H1 (cell line): ENCODE data around the gene FAM193A. TPM values are rescaled to one million over a fixed set of nuclear protein-coding genes. Genes with fewer than 3 reads are reported as not detected.

ENCODE experiments used
- CTCF ChIA-PET: fragments of 300-600 bp; sonication (Branson Sonifier 250); formaldehyde crosslinking; loops from one replicate; lab custom pipeline; 2021; ENCODE audit not compliant: partially characterized antibody; lab: Charles Lee
- POLR2A ChIA-PET: fragments of 300-600 bp; sonication (Branson Sonifier 250); formaldehyde crosslinking; loops from one replicate; lab custom pipeline; 2021; ENCODE audit warnings: inconsistent platforms; ENCODE audit not compliant: partially characterized antibody; lab: Charles Lee
- DNase-seq, 2 experiments: peaks; one replicate each; pipeline versions ENCODE4 v3.0.0 to v3.0.0-alpha.2; 2010 to 2022; ENCODE audit warnings: low spot score in 2 of 2, low read depth in 1 of 2, mixed read lengths in 1 of 2
- FAIRE-seq: peaks from 2 replicates; lab custom pipeline; 2011; peaks lifted over from hg19 to GRCh38; lab: Jason Lieb, UNC
- H2AFZ ChIP-seq: 2 replicates; pipeline ENCODE4 v1.8.1; 2012; ENCODE audit warnings: low read length, inconsistent platforms
- H2AK5ac ChIP-seq: 2 replicates; pipeline ENCODE4 v1.6.1; 2013; ENCODE audit warnings: low read depth, low read length
- H2BK120ac ChIP-seq: replicated peaks from 2 replicates; pipeline ENCODE3; 2013; ENCODE audit warnings: low read depth, low read length, inconsistent platforms
- H2BK12ac ChIP-seq: 2 replicates; pipeline ENCODE4 v1.6.1; 2013; ENCODE audit warnings: low read depth, low read length
- H2BK15ac ChIP-seq: 2 replicates; pipeline ENCODE4 v1.6.1; 2013; ENCODE audit warnings: low read length
- H2BK20ac ChIP-seq: 2 replicates; pipeline ENCODE4 v1.6.1; 2013; ENCODE audit warnings: low read length
- H2BK5ac ChIP-seq: 2 replicates; pipeline ENCODE4 v1.6.1; 2013; ENCODE audit warnings: low read depth, low read length
- H3K14ac ChIP-seq: 2 replicates; pipeline ENCODE4 v1.6.1; 2013; ENCODE audit warnings: inconsistent platforms; ENCODE audit not compliant: insufficient read length
- H3K18ac ChIP-seq: 2 replicates; pipeline ENCODE4 v1.6.1; 2013; ENCODE audit warnings: low read length; ENCODE audit errors: extremely low read depth
- H3K23ac ChIP-seq: 2 replicates; pipeline ENCODE4 v1.6.1; 2013; ENCODE audit warnings: inconsistent platforms; ENCODE audit not compliant: insufficient read length
- H3K23me2 ChIP-seq: 2 replicates; pipeline ENCODE4 v1.6.1; 2013; ENCODE audit warnings: low read depth, low read length
- H3K27ac ChIP-seq: 2 replicates; pipeline ENCODE4 v1.6.1; 2011; ENCODE audit warnings: low read depth, low read length, inconsistent platforms
- H3K27me3 ChIP-seq, 4 experiments: replicated peaks in 1 of 4; 1 replicate in 1 of 4; 2 replicates in 3 of 4; pipeline versions ENCODE4 v1.6.1 to v1.8.1; 2011 to 2013; ENCODE audit warnings: low read length in 3 of 4, mild to moderate bottlenecking in 3 of 4, inconsistent platforms in 2 of 4, mixed read lengths in 2 of 4, moderate library complexity in 1 of 4; ENCODE audit not compliant: control insufficient read depth in 3 of 4, insufficient read depth in 3 of 4; ENCODE audit errors: extremely low read depth in 1 of 4
- H3K36me3 ChIP-seq, 4 experiments: 2 replicates each; pipeline versions ENCODE4 v1.6.1 to v1.8.1; 2011 to 2013; ENCODE audit warnings: mild to moderate bottlenecking in 4 of 4, low read length in 3 of 4, moderate library complexity in 2 of 4, control low read depth in 1 of 4, inconsistent platforms in 1 of 4; ENCODE audit not compliant: insufficient read depth in 4 of 4, control insufficient read depth in 2 of 4
- H3K4ac ChIP-seq: replicated peaks from 2 replicates; pipeline ENCODE3; 2013; ENCODE audit warnings: low read length, low read depth, mixed read lengths, inconsistent platforms; ENCODE audit not compliant: insufficient read length
- H3K4me1 ChIP-seq, 4 experiments: replicated peaks in 1 of 4; 1 replicate in 1 of 4; 2 replicates in 3 of 4; pipeline versions ENCODE4 v1.6.1 to v1.8.1; 2011 to 2013; ENCODE audit warnings: low read length in 3 of 4, inconsistent platforms in 2 of 4, mixed read lengths in 1 of 4; ENCODE audit not compliant: insufficient read depth in 4 of 4, control insufficient read depth in 3 of 4
- H3K4me2 ChIP-seq, 2 experiments: 2 replicates each; pipeline versions ENCODE4 v1.6.1 to v1.8.1; 2011 to 2013; ENCODE audit warnings: low read depth in 2 of 2, low read length in 2 of 2, control low read depth in 1 of 2, inconsistent platforms in 1 of 2, mild to moderate bottlenecking in 1 of 2; ENCODE audit not compliant: insufficient read depth in 1 of 2
- H3K4me3 ChIP-seq, 4 experiments: fragments of 200-600, 300-600 bp in 1 of 4; sonication (generic), shearing (Covaris generic), sonication (Bioruptor Twin) in 1 of 4; 2 replicates each; pipeline versions ENCODE4 v1.5.1 to v1.8.1; 2011 to 2016; ENCODE audit warnings: low read length in 4 of 4, low read depth in 3 of 4, control low read depth in 2 of 4, inconsistent platforms in 2 of 4, mild to moderate bottlenecking in 2 of 4, mixed read lengths in 1 of 4, moderate library complexity in 1 of 4; ENCODE audit not compliant: insufficient read depth in 2 of 4; ENCODE audit errors: extremely low read depth in 1 of 4
- H3K56ac ChIP-seq: replicated peaks from 2 replicates; pipeline ENCODE3; 2013; ENCODE audit warnings: low read depth, mild to moderate bottlenecking, mixed read lengths, low read length, inconsistent platforms; ENCODE audit not compliant: insufficient read length
- H3K79me1 ChIP-seq: 2 replicates; pipeline ENCODE4 v1.6.1; 2013; ENCODE audit warnings: low read depth, low read length, control low read depth
- H3K79me2 ChIP-seq, 2 experiments: 2 replicates each; pipeline versions ENCODE4 v1.6.1 to v1.8.1; 2012 to 2013; ENCODE audit warnings: low read length in 2 of 2, mild to moderate bottlenecking in 2 of 2, inconsistent platforms in 1 of 2; ENCODE audit not compliant: insufficient read depth in 2 of 2, control insufficient read depth in 1 of 2
- H3K9ac ChIP-seq, 4 experiments: replicated peaks in 1 of 4; 1 replicate in 1 of 4; 2 replicates in 3 of 4; pipeline versions ENCODE4 v1.6.1 to v1.8.1; 2011 to 2013; ENCODE audit warnings: low read depth in 3 of 4, low read length in 3 of 4, control low read depth in 2 of 4, mild to moderate bottlenecking in 2 of 4, moderate library complexity in 2 of 4, inconsistent platforms in 1 of 4; ENCODE audit errors: extremely low read depth in 1 of 4
- H3K9me3 ChIP-seq, 2 experiments: 2 replicates each; pipeline versions ENCODE4 v1.6.1 to v1.8.1; 2012 to 2013; ENCODE audit warnings: mild to moderate bottlenecking in 2 of 2, moderate library complexity in 2 of 2, control low read depth in 1 of 2, inconsistent platforms in 1 of 2, low read depth in 1 of 2, low read length in 1 of 2, mixed read lengths in 1 of 2; ENCODE audit not compliant: insufficient read depth in 2 of 2
- H4K20me1 ChIP-seq, 2 experiments: replicated peaks in 1 of 2; 2 replicates each; pipeline versions ENCODE3 to v1.8.1; 2011 to 2013; ENCODE audit warnings: inconsistent platforms in 2 of 2, low read length in 2 of 2, mild to moderate bottlenecking in 1 of 2; ENCODE audit not compliant: insufficient read depth in 2 of 2, control insufficient read depth in 1 of 2
- H4K5ac ChIP-seq: 2 replicates; pipeline ENCODE4 v1.6.1; 2013; ENCODE audit warnings: low read length, low read depth, mixed read lengths, inconsistent platforms; ENCODE audit not compliant: insufficient read length
- H4K8ac ChIP-seq: 2 replicates; pipeline ENCODE4 v1.8.0; 2013; ENCODE audit warnings: mild to moderate bottlenecking, moderate library complexity, low read length, inconsistent platforms; ENCODE audit not compliant: insufficient read depth; ENCODE audit errors: extremely low read depth
- H4K91ac ChIP-seq: replicated peaks from 2 replicates; pipeline ENCODE3; 2013; ENCODE audit warnings: low read length, mixed read lengths, inconsistent platforms; ENCODE audit not compliant: insufficient read length
- ATF3 ChIP-seq: IDR thresholded peaks from 2 replicates; pipeline ENCODE4 v1.6.1; 2011; ENCODE audit warnings: low read depth, mild to moderate bottlenecking, low read length; ENCODE audit not compliant: insufficient read depth
- CHD1 ChIP-seq: IDR thresholded peaks from 2 replicates; pipeline ENCODE4 v1.6.1; 2012; ENCODE audit warnings: low read depth, low read length, improper control_type of control experiment
- RBBP5 ChIP-seq: IDR thresholded peaks from 2 replicates; pipeline ENCODE4 v1.7.1; 2012; ENCODE audit warnings: low read depth, mild to moderate bottlenecking, inconsistent platforms, low read length, moderate library complexity, borderline replicate concordance
- SP1 ChIP-seq: IDR thresholded peaks from 2 replicates; pipeline ENCODE4 v1.6.1; 2011; ENCODE audit warnings: low read depth, low read length
- SUZ12 ChIP-seq: fragments of 200-600 bp; sonication (generic); IDR thresholded peaks from 2 replicates; pipeline ENCODE4 v1.6.1; 2012; ENCODE audit warnings: mild to moderate bottlenecking, inconsistent platforms, low read length, moderate library complexity, mixed read lengths
- TAF1 ChIP-seq: IDR thresholded peaks from 2 replicates; pipeline ENCODE4 v1.6.1; 2011; ENCODE audit warnings: mild to moderate bottlenecking, low read depth, low read length
- TBP ChIP-seq: IDR thresholded peaks from 2 replicates; pipeline ENCODE4 v1.6.1; 2011; ENCODE audit warnings: low read depth, low read length, improper control_type of control experiment
- USF2 ChIP-seq: IDR thresholded peaks from 2 replicates; pipeline ENCODE4 v1.6.1; 2011; ENCODE audit warnings: low read length, improper control_type of control experiment
- WGBS, 2 experiments: shearing (Covaris generic) in 1 of 2; methylation state at CpG; one replicate each; pipeline versions ENCODE4 v1.1.6 to v1.1.7; 2013 to 2015; ENCODE audit warnings: low lambda C conversion rate in 2 of 2, mixed read lengths in 2 of 2, inconsistent platforms in 1 of 2, low coverage in 1 of 2, missing lambda C conversion rate in 1 of 2; ENCODE audit not compliant: insufficient replicate concordance in 2 of 2, insufficient coverage in 1 of 2, insufficient read length in 1 of 2; ENCODE audit errors: extremely low coverage in 1 of 2, missing lambda C conversion rate in 1 of 2; 5-methylcytosine and 5-hydroxymethylcytosine counted together
- polyA plus RNA-seq, 7 experiments: library from polyadenylated mRNA; depleted of rRNA in 3 of 7; stranded (reverse) in 5 of 7; unstranded in 2 of 7; fragments of >200 nt in 5 of 7; fragments of 200-250 nt in 2 of 7; gene quantifications; 1 replicate in 5 of 7; 2 replicates in 1 of 7; 4 replicates in 1 of 7; pipeline versions ENCODE4 v1.2.1 to v1.2.3, GENCODE V29; 2011 to 2013; ENCODE audit warnings: missing spikeins in 2 of 7, mixed read lengths in 2 of 7
- total RNA-seq: library from RNA; stranded (reverse); fragmentation: NEBNext Ultra II Directional; extraction: Animal tissue kit (Norgen Biotek cat#: 25700); gene quantifications from 2 replicates; pipeline ENCODE4 v1.2.1, GENCODE V29; 2021

Gene FAM193A
- total and polyA plus RNA-seq, 2 of the 8 experiments (the other 6 are each of a cell fraction or from before 2014, with no cell fraction given): 8.7 to 26.2 TPM

- Histone ChIP-seq H4K8ac (no peak overlapping the region), H4K20me1 (peaks cover 0 to 4% of the 10 kb centered on the region in 2 experiments), H3K79me2 (no peaks in the 10 kb centered on the region), H3K18ac (no peak overlapping the region), H3K4me2 (no peak overlapping the region), H3K4me1 (no peaks in the 10 kb centered on the region), H3K36me3 (peaks cover 0 to 22% (median 6%) of the 10 kb centered on the region in 4 experiments; a peak in 5 of 8 replicates), H3K4ac (no peak overlapping the region), H2BK5ac (no peak overlapping the region), H4K91ac (no peak overlapping the region), H2BK12ac (no peak overlapping the region), H3K14ac (no peak overlapping the region), H3K56ac (no peak overlapping the region), H3K27ac (no peak overlapping the region), H3K9me3 (no peaks in the 10 kb centered on the region), H2AFZ (no peak overlapping the region), H2BK20ac (no peak overlapping the region), H3K27me3 (no peaks in the 10 kb centered on the region), H3K9ac (no peak overlapping the region), H2BK120ac (no peak overlapping the region), H2BK15ac (no peak overlapping the region), H4K5ac (no peak overlapping the region), H3K23ac (no peak overlapping the region), H3K23me2 (no peaks in the 10 kb centered on the region), H2AK5ac (no peak overlapping the region), H3K4me3 (no peak overlapping the region), H3K79me1 (no peaks in the 10 kb centered on the region)
- TF ChIP-seq SUZ12 (no peak), TBP (no peak), RBBP5 (no peak), SP1 (no peak), CHD1 (no peak), ATF3 (no peak), USF2 (no peak), TAF1 (no peak)
- POLR2A ChIA-PET: no interaction called here
- DNase-seq (no peak), FAIRE-seq (no peak)
- CTCF ChIA-PET: interaction anchor here (1.2 kb wide), 1 partner anchor 504 kb away, joined by 4 read pairs; no protein-coding TSS in a partner anchor
- WGBS, 2 experiments: 97% methylated on average over 3 of the region's 3 CpGs; no CpG with 5 or more reads in 1 of the 2 experiments
These were observed 187.3 kb downstream of the FAM193A start for GRCh38 chr4:2723751-2724150.
